ENCODE data around the gene AHCTF1. TPM values are rescaled to one million over a fixed set of nuclear protein-coding genes. Genes with fewer than 3 reads are reported as not detected.
"Not testable (repeated sequence)": the region's sequence is repeated elsewhere in the genome, so short reads cannot be mapped to it uniquely, and the experiment has no call there.

The AHCTF1 gene
- total and polyA plus RNA-seq, 2 donors: 15.3 to 45.7 TPM

DNA sequence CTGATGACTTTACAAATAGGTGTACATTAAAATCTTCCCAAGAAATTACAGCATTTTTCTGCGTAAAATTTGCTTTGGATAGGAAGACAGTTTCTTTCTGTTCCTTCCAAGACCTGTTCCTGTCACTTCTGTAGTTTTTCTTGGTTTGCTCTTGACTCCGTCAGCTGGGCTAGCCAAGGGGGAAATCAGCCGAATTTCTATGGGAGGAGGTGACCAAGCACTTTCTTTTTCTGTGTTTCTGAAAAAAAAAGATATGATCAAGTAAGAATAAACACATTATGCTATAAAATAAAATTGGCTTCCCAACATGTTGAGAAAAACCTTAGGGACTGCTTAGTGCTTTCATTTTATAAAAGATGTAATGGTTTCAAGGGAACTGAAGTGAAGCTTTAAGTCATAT lies 91.0 kb downstream of the AHCTF1 start:
- not testable (repeated sequence) for H3K36me3 ChIP-seq (ENCODE audit: insufficient read depth); H3K4me1 ChIP-seq (ENCODE audit: insufficient read depth); H3K27ac ChIP-seq (ENCODE audit: low read depth); H3K4me3 ChIP-seq (ENCODE audit: low read depth, low read length); DNase-seq (ENCODE audit: extremely low spot score)
- 90% methylated on average over 3 of the region's 3 CpGs for WGBS

DNA sequence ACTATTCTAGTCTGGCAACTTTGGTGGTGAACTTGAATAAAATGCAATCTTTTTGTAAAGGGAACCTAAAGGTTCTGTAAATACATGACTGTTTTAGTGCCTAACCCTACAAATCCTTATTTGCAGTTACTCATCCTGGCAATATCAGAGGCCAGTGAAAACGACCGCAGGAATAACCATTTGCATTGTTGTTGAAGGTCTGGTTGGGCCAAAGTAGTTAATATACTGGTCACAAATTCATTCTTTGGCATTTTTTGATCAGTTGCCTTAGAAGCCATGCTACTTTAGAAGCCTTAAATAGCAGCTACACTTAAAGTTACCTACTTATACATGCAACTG lies 93.7 kb downstream of the AHCTF1 start:
- 82% methylated on average over 2 of the region's 2 CpGs for WGBS
- Histone ChIP-seq H3K4me3 (ENCODE audit: low read depth, low read length) (no peak overlapping the region), H3K36me3 (ENCODE audit: insufficient read depth) (peaks cover 2% of the 10 kb centered on the region), H3K4me1 (ENCODE audit: insufficient read depth) (no peaks in the 10 kb centered on the region), H3K27ac (ENCODE audit: low read depth) (no peak overlapping the region)
- DNase-seq (ENCODE audit: extremely low spot score): no peak

DNA sequence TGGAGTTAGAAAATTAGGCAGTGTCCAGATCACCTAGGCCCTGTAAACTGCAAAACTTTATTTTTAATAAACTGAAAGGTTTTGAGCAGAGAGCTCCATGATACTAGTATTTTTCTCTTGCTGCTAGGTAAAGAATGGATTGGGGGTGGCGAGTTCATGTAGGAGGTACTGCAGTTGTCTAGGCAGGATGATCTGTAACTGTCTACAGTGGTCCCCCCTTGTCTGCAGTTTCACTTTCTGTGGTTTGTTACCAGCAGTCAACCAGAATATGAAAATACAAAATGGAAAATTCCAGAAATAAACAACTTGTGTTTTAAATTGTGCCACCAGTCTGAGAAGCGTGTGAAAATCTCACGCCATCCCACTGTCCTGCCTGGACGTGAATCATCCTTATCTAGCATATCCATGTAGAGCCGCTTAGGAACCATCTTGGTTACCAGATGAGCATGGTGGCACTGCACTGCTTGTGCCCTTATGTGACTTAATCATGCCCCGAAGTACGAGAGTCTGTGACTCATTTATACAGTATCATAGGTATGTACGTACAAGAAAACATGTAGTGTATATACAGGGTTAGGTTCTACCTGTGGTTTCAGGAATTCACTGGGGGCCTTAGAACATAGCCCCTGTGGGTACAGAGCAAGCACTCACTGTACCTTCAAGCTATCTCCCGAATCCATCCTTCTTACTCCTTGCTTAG lies 94.2 kb downstream of the AHCTF1 start:
- Histone ChIP-seq H3K4me3 (ENCODE audit: low read depth, low read length) (no peak overlapping the region), H3K36me3 (ENCODE audit: insufficient read depth) (peaks cover 2% of the 10 kb centered on the region), H3K27ac (ENCODE audit: low read depth) (no peak overlapping the region), H3K4me1 (ENCODE audit: insufficient read depth) (no peaks in the 10 kb centered on the region)
- DNase-seq (ENCODE audit: extremely low spot score): no peak
- WGBS: 89% methylated on average over 9 of the region's 9 CpGs

DNA sequence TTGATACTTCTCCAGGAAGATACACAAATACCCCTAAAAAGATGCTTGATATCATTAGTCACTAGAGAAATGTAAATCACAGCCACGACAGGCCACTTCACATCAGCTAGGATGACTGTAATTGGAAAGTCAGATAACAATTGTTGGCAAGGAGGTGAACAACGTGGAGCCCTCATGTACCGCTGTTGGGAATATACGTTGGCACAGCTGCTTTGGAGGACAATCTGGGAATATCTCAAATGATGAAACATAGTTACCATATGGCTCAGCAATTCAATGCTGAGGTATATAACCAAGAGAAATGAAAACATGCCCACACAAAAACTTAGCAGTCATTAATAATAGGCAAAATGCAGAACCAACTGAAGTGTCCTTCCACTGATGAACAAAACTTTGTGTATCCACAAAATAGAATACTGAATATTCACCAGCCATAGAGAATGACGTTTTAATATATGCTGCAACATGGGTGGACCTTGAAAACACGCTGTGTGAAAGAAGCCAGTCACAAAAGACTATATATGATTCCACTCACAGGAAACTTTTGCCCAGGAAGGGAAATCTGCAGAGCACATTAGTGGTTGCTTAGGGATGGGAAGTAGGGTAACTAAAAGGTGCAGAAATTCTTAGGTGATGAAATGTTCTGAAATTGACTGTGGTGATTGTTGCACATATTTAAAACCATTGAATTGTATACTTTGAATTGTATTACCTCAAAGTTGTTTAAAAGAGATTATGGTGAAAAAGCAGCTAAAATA lies 95.4 kb downstream of the AHCTF1 start:
- peaks cover 2% of the 10 kb centered on the region for H3K36me3 ChIP-seq (ENCODE audit: insufficient read depth)
- H3K27ac ChIP-seq (ENCODE audit: low read depth): no peak overlapping the region
- H3K4me1 ChIP-seq (ENCODE audit: insufficient read depth): no peaks in the 10 kb centered on the region
- no peak for DNase-seq (ENCODE audit: extremely low spot score)
- no peak overlapping the region for H3K4me3 ChIP-seq (ENCODE audit: low read depth, low read length)
- WGBS: 42% methylated on average over 6 of the region's 6 CpGs

DNA sequence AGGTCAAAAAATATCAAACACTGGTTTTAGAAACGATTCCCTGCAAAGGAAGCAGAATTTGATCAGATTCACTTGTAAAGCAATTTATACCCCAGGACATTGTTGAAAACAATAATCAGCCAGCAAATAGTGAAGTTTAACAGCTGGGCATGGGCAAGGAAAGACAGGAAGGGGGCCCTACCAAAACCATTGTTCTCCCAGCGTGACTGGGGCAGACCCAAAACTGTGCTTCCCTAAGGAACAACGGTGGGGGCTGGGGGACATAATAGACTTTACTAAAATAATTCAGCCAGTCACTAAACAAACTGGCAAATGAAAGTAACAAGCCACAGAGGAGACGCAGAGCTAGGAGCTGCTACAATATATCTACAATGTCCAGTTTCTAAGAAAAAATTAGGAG lies 100.2 kb downstream of the AHCTF1 start:
- Histone ChIP-seq H3K4me3 (ENCODE audit: low read depth, low read length) (no peak overlapping the region), H3K36me3 (ENCODE audit: insufficient read depth) (no peaks in the 10 kb centered on the region), H3K27ac (ENCODE audit: low read depth) (no peak overlapping the region), H3K4me1 (ENCODE audit: insufficient read depth) (no peaks in the 10 kb centered on the region)
- DNase-seq (ENCODE audit: extremely low spot score): no peak
- whole genome bisulfite sequencing: 60% methylated on average over 4 of the region's 4 CpGs

DNA sequence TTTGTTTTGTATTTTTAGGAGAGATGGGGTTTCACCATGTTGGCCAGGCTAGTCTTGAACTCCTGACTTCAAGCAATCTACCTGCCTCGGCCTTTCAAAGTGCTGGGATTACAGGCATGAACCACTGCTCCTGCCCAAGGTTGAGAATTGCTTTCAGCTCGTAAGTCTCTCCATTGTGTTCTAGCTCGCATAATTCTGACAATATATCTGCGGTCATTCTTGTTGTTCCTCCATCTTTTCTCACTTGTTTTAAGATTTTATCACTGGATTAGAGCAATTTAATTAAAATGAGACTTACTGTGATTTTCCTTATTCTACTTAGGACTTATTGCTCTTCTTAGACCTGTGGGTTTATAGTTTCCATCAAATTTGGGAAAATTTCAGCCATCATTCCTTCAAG lies 102.9 kb downstream of the AHCTF1 start:
- Histone ChIP-seq H3K4me1 (ENCODE audit: insufficient read depth) (no peaks in the 10 kb centered on the region), H3K36me3 (ENCODE audit: insufficient read depth) (no peaks in the 10 kb centered on the region), H3K4me3 (ENCODE audit: low read depth, low read length) (no peak overlapping the region), H3K27ac (ENCODE audit: low read depth) (no peak overlapping the region)
- no peak for DNase-seq (ENCODE audit: extremely low spot score)
- WGBS: 92% methylated on average over 4 of the region's 4 CpGs

DNA sequence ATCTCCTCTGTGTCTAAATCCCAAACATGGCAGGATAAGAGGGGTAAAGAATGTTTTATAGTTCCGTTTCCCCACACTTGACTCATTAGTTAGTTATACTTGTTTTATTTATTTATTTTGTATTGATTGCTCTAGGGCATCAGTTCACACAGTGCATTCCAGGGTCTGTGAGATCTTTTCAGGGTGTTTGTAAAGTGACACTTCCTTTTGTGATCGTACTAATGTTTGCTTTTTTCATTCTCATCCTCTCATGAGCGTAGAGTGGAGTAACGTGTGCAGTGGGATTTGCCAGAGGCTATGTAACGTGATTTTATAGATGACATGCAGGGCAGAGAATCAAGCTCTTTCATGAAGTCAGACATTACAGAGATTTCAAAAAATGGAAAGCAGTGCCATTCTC lies 104.4 kb downstream of the AHCTF1 start:
- no peak for DNase-seq (ENCODE audit: extremely low spot score)
- Histone ChIP-seq H3K27ac (ENCODE audit: low read depth) (no peak overlapping the region), H3K4me3 (ENCODE audit: low read depth, low read length) (no peak overlapping the region), H3K4me1 (ENCODE audit: insufficient read depth) (no peaks in the 10 kb centered on the region), H3K36me3 (ENCODE audit: insufficient read depth) (no peaks in the 10 kb centered on the region)
- 69% methylated on average over 5 of the region's 5 CpGs for WGBS

DNA sequence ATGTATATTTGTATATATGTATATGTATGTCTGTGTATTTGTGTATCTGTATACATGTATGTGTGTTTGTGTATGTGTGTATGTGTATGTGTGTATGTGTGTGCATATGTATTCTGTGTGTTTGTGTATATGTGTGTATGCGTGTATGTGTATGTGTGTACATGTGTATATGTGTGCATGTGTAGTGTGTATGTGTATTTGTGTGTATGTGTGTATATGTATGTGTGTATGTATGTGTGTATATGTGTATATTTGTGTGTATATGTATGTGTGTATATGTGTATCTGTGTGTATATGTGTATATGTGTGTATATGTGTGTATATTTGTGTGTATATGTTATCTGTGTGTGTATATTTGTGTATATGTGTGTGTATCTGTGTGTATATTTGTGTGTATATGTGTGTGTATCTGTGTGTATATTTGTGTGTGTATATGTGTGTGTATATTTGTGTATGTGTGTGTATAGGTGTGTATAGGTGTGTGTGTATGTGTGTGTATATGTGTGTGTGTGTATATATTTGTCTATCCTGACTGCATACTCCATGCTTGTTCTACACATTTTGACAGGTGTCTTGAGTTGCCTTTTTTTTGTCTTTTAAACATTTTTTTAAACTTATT lies 106.1 kb downstream of the AHCTF1 start:
- H3K36me3 ChIP-seq (ENCODE audit: insufficient read depth): no peaks in the 10 kb centered on the region
- no peak for DNase-seq (ENCODE audit: extremely low spot score)
- no peak overlapping the region for H3K4me3 ChIP-seq (ENCODE audit: low read depth, low read length)
- H3K27ac ChIP-seq (ENCODE audit: low read depth): no peak overlapping the region
- WGBS: 99% methylated on average over 1 of the region's 1 CpG
- no peaks in the 10 kb centered on the region for H3K4me1 ChIP-seq (ENCODE audit: insufficient read depth)

DNA sequence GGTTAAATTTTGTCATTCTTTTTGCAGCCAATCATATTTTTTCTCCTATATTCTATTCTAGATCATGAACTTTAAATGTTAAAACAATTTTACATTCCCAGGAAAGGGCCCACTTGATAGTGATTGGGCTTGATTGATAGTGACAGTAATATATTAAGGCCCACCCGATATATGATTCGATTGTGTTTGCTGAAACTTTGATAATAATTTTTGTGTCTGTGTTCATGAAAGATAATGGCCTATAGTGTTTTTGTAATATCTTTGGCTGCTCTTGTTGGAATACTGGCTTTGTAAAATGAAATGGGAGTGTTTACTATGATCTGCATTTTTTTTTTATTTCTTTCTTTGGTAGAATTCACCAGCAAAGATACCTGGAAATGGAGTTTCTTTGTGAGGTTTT lies 107.2 kb downstream of the AHCTF1 start:
- Histone ChIP-seq H3K27ac (ENCODE audit: low read depth) (no peak overlapping the region), H3K36me3 (ENCODE audit: insufficient read depth) (no peaks in the 10 kb centered on the region), H3K4me1 (ENCODE audit: insufficient read depth) (no peaks in the 10 kb centered on the region), H3K4me3 (ENCODE audit: low read depth, low read length) (no peak overlapping the region)
- no peak for DNase-seq (ENCODE audit: extremely low spot score)
- 94% methylated on average over 2 of the region's 2 CpGs for WGBS

DNA sequence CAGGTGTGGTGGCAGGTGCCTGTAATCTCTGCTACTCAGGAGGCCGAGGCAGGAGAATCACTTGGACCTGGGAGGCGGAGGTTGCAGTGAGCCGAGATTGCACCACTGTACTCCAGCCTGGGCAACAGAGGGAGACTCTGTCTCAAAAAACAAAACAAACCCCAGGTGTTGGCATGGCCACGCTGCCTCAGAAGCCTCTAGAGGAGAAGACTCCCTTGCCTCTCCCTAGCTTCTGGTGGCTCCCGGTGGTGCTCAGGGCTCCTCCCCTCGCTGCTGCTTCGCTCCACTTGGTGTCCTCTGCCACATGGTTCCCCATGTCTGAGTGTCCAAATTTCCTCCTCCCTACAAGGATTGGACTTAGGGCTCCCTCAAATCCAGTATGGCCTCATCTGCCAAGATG lies 109.6 kb downstream of the AHCTF1 start:
- WGBS: 80% methylated on average over 7 of the region's 7 CpGs
- not testable (repeated sequence) for H3K27ac ChIP-seq (ENCODE audit: low read depth); DNase-seq (ENCODE audit: extremely low spot score); H3K36me3 ChIP-seq (ENCODE audit: insufficient read depth); H3K4me1 ChIP-seq (ENCODE audit: insufficient read depth); H3K4me3 ChIP-seq (ENCODE audit: low read depth, low read length)

DNA sequence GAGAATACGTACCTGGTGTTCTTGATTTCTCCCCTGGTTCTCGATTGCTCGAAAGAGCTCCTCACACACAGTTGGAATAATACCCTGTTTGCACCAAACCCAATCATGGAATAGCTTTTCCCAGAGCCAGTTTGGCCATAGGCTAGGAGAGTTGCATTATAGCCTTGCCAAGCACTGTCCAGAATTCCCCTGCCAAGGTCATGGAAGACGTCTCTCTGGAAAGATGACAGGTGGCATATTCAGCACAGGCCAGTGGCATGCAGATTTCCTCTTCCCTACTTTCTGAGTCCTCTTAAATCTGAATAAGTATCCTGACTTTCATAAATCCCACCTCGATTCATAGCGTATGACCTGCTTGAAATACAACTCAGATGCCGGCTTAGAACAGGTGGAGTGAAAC lies 111.1 kb downstream of the AHCTF1 start:
- no peak overlapping the region for H3K4me3 ChIP-seq (ENCODE audit: low read depth, low read length)
- WGBS: 87% methylated on average over 7 of the region's 7 CpGs
- H3K27ac ChIP-seq (ENCODE audit: low read depth): no peak overlapping the region
- DNase-seq (ENCODE audit: extremely low spot score): no peak
- H3K4me1 ChIP-seq (ENCODE audit: insufficient read depth): no peaks in the 10 kb centered on the region
- no peaks in the 10 kb centered on the region for H3K36me3 ChIP-seq (ENCODE audit: insufficient read depth)

DNA sequence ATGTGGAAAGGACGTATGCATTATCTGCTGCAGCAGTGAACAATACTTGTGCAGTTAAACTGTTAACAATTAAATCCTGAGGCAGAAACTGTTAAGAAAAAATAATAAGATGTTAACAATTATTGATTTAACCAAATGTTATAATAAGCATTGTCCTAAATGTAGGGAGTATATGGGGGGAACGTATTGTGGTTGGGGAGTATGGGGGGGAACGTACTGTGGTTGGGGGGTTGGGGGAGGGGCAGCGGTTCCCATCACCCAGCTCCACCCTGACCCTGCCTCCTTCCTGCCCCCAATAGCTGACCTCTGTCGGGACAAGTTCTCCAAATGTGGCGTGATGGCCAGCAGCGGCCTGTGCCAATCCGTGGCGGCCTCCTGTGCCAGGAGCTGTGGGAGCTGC lies 114.0 kb downstream of the AHCTF1 start:
- not testable (repeated sequence) for H3K4me1 ChIP-seq (ENCODE audit: insufficient read depth); H3K27ac ChIP-seq (ENCODE audit: low read depth); H3K36me3 ChIP-seq (ENCODE audit: insufficient read depth); H3K4me3 ChIP-seq (ENCODE audit: low read depth, low read length)
- DNase-seq (ENCODE audit: extremely low spot score): peak; percentile 49
- 76% methylated on average over 3 of the region's 9 CpGs for WGBS

DNA sequence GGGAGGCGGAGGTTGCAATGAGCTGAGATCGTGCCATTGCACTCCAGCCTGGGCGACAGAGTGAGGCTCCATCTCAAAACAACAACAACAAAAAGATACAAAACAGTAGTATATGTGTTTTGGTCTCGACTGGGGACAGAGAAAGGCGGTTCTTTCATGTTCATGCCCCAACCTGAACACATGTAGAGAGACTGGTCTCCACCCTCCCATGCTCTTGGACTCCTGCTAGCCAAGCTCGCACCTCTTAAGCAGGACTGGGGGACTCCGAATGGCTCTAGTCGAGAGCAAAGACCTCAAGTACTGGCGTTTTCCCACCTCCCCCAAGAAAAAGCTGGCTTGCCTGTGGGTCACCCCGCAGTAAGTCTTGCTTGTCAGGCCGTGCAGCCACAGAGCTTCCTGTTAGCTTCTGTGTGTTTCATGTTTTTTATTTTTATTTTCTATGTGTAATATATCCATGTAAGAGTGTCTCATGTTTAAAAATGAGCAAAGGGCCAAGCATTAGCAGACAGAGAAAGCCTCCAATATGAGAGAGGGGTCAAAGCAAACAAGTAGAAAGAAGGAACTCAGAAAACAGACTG lies 116.0 kb downstream of the AHCTF1 start:
- Histone ChIP-seq H3K27ac (ENCODE audit: low read depth) (no peak overlapping the region), H3K36me3 (ENCODE audit: insufficient read depth) (no peaks in the 10 kb centered on the region), H3K4me1 (ENCODE audit: insufficient read depth) (no peaks in the 10 kb centered on the region), H3K4me3 (ENCODE audit: low read depth, low read length) (no peak overlapping the region)
- WGBS: 76% methylated on average over 11 of the region's 11 CpGs
- DNase-seq (ENCODE audit: extremely low spot score): no peak

DNA sequence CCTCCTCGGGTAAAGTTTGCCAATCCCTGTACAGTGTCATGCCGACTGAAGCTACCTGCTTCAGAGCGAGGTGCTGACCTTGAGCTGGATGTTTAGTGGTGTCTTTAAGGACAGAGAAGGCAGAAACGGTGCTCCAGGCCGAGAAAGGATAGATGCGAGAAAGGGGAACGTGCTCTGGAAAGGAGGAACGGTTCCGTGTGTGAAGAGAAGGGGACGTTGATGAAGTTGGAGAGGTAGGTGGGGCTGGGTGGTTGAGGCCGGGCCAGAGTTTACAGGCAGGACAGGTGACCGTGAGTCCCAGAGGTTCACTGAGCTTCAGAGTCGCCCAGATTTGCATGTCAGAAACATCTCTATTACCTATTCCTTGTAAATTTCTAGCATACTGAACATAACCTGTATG lies 116.9 kb downstream of the AHCTF1 start:
- no peak overlapping the region for H3K27ac ChIP-seq (ENCODE audit: low read depth)
- no peak overlapping the region for H3K4me3 ChIP-seq (ENCODE audit: low read depth, low read length)
- 85% methylated on average over 13 of the region's 13 CpGs for WGBS
- no peaks in the 10 kb centered on the region for H3K36me3 ChIP-seq (ENCODE audit: insufficient read depth)
- no peak for DNase-seq (ENCODE audit: extremely low spot score)
- no peaks in the 10 kb centered on the region for H3K4me1 ChIP-seq (ENCODE audit: insufficient read depth)

All from urinary bladder (tissue), 4 donors.